Keratinocyte (primary cell): ENCODE data around the gene CXCL12. TPM values are rescaled to one million over a fixed set of nuclear protein-coding genes. Genes with fewer than 3 reads are reported as not detected.

Experiments used
- DNase-seq: peaks from one replicate; pipeline ENCODE4 v3.0.0-alpha.2; 2011; ENCODE audit warnings: low read depth, missing footprints, low spot score
- FAIRE-seq: peaks from 2 replicates; lab custom pipeline; 2011; peaks lifted over from hg19 to GRCh38; lab: Jason Lieb, UNC
- H2AFZ ChIP-seq: 2 replicates; pipeline ENCODE4 v1.6.0; 2012; ENCODE audit warnings: low read length, control low read depth, inconsistent platforms; ENCODE audit not compliant: control insufficient read depth
- H3K27ac ChIP-seq: 2 replicates; pipeline ENCODE4 v1.5.1; 2011; ENCODE audit warnings: low read length; ENCODE audit not compliant: control insufficient read depth, insufficient read depth
- H3K27me3 ChIP-seq: 3 replicates; pipeline ENCODE4 v1.6.0; 2011; ENCODE audit warnings: low read length; ENCODE audit not compliant: control insufficient read depth, insufficient read depth; ENCODE audit errors: extremely low read depth
- H3K36me3 ChIP-seq, 2 experiments: 2 replicates in 1 of 2; 3 replicates in 1 of 2; pipeline ENCODE4 v1.5.1; 2011; ENCODE audit warnings: low read length in 2 of 2, mild to moderate bottlenecking in 1 of 2; ENCODE audit not compliant: control insufficient read depth in 2 of 2, insufficient read depth in 2 of 2; ENCODE audit errors: extremely low read depth in 1 of 2
- H3K4me1 ChIP-seq: 3 replicates; pipeline ENCODE4 v1.5.1; 2011; ENCODE audit warnings: low read length; ENCODE audit not compliant: control insufficient read depth, insufficient read depth; ENCODE audit errors: extremely low read depth
- H3K4me2 ChIP-seq: 3 replicates; pipeline ENCODE4 v1.6.0; 2011; ENCODE audit warnings: low read depth, low read length; ENCODE audit not compliant: control insufficient read depth, insufficient read depth; ENCODE audit errors: extremely low read depth
- H3K4me3 ChIP-seq, 3 experiments: fragments of 200-600 bp in 1 of 3; sonication (generic) in 1 of 3; 2 replicates in 2 of 3; 3 replicates in 1 of 3; pipeline ENCODE4 v1.5.1; 2011 to 2016; ENCODE audit warnings: low read length in 3 of 3, mild to moderate bottlenecking in 3 of 3, control low read depth in 2 of 3, inconsistent platforms in 1 of 3, low read depth in 1 of 3, mixed read lengths in 1 of 3, mixed run types in 1 of 3, moderate library complexity in 1 of 3; ENCODE audit not compliant: control insufficient read depth in 2 of 3, insufficient read depth in 2 of 3; ENCODE audit errors: extremely low read depth in 1 of 3
- H3K79me2 ChIP-seq: 2 replicates; pipeline ENCODE4 v1.6.0; 2012; ENCODE audit warnings: low read length; ENCODE audit not compliant: control insufficient read depth, insufficient read depth
- H3K9ac ChIP-seq: 3 replicates; pipeline ENCODE4 v1.6.0; 2011; ENCODE audit warnings: low read length; ENCODE audit not compliant: control insufficient read depth, insufficient read depth; ENCODE audit errors: extremely low read depth
- H3K9me1 ChIP-seq: 3 replicates; pipeline ENCODE4 v1.6.0; 2011; ENCODE audit warnings: low read length; ENCODE audit not compliant: control insufficient read depth, insufficient read depth; ENCODE audit errors: extremely low read depth
- H3K9me3 ChIP-seq: 2 replicates; pipeline ENCODE4 v1.5.1; 2012; ENCODE audit warnings: low read depth, low read length; ENCODE audit not compliant: control insufficient read depth
- H4K20me1 ChIP-seq: 3 replicates; pipeline ENCODE4 v1.6.0; 2011; ENCODE audit warnings: low read length; ENCODE audit not compliant: control insufficient read depth, insufficient read depth; ENCODE audit errors: extremely low read depth
- EZH2 ChIP-seq: IDR thresholded peaks from one replicate; pipeline ENCODE4 v1.6.1; 2012; ENCODE audit warnings: inconsistent platforms, mild to moderate bottlenecking, low read length, moderate library complexity
- dilution Hi-C: fragments of 300-500 bp; cut with MboI; formaldehyde crosslinking; loops from one replicate; pipeline ENCODE4 v1.7.0; 2020; ENCODE audit warnings: low sequenced_read_pairs; ENCODE audit not compliant: extremely low pct_ligation_motif_present
- polyA plus RNA-seq, 5 experiments: library from polyadenylated mRNA; depleted of rRNA in 3 of 5; stranded (reverse) in 3 of 5; stranded (forward) in 1 of 5; unstranded in 1 of 5; fragments of >200 nt; gene quantifications; 1 replicate in 1 of 5; 2 replicates in 3 of 5; 3 replicates in 1 of 5; pipeline versions ENCODE4 v1.2.1 to v1.2.3, GENCODE V29; 2011 to 2012; ENCODE audit warnings: missing spikeins in 2 of 5, low read depth in 1 of 5, low replicate concordance in 1 of 5
- TF ChIP-seq, protein P1 (sequence below), 3 experiments: IDR thresholded peaks in 1 of 3; conservative IDR thresholded peaks in 1 of 3; optimal IDR thresholded peaks in 1 of 3; 2 replicates in 2 of 3; 3 replicates in 1 of 3; pipeline versions ENCODE3 to v1.5.1; 2011; ENCODE audit warnings: low read length in 3 of 3, mild to moderate bottlenecking in 3 of 3, moderate library complexity in 2 of 3, control low read depth in 1 of 3, inconsistent platforms in 1 of 3; ENCODE audit not compliant: insufficient read depth in 2 of 3; ENCODE audit errors: extremely low read depth in 1 of 3

The CXCL12 gene
- polyA plus RNA-seq, 1 donor (not counting 4 experiments of a cell fraction or from before 2014, with no cell fraction given) = not detected

DNA sequence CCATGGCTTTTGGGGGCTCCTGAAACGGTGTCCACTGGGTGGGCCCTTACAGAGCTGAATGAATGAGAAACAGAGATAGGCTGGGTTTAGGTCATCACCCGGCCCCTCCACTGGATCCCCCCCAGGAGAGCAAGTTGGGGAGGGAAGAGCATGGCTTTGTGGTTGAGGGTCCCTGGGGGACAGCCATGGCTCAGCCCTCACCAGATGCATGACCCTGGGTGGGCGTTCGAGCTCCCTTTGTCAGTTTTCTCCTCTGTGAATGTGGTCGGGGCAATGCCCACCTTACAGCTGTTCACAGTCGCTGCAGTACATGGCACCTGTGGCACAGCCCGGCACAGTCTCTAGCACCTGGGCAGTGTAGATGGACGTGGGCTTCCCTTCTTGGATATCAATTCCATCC lies 40.6 kb upstream of the CXCL12 start:
- no peak for TF ChIP-seq EZH2
- TF ChIP-seq, protein P1, sequence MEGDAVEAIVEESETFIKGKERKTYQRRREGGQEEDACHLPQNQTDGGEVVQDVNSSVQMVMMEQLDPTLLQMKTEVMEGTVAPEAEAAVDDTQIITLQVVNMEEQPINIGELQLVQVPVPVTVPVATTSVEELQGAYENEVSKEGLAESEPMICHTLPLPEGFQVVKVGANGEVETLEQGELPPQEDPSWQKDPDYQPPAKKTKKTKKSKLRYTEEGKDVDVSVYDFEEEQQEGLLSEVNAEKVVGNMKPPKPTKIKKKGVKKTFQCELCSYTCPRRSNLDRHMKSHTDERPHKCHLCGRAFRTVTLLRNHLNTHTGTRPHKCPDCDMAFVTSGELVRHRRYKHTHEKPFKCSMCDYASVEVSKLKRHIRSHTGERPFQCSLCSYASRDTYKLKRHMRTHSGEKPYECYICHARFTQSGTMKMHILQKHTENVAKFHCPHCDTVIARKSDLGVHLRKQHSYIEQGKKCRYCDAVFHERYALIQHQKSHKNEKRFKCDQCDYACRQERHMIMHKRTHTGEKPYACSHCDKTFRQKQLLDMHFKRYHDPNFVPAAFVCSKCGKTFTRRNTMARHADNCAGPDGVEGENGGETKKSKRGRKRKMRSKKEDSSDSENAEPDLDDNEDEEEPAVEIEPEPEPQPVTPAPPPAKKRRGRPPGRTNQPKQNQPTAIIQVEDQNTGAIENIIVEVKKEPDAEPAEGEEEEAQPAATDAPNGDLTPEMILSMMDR (optimal IDR thresholded peaks at IDR 0.05 in 1 of 3, IDR thresholded peaks at IDR 0.05 in 1 of 3, conservative IDR thresholded peaks at IDR 0.05 in 1 of 3; ENCODE audit: extremely low read depth in 1 of 3, insufficient read depth in 2 of 3, low read length in 3 of 3) = no peak
- H3K27me3 ChIP-seq = no peaks in the 10 kb centered on the region
- dilution Hi-C loops = no loop called here

DNA sequence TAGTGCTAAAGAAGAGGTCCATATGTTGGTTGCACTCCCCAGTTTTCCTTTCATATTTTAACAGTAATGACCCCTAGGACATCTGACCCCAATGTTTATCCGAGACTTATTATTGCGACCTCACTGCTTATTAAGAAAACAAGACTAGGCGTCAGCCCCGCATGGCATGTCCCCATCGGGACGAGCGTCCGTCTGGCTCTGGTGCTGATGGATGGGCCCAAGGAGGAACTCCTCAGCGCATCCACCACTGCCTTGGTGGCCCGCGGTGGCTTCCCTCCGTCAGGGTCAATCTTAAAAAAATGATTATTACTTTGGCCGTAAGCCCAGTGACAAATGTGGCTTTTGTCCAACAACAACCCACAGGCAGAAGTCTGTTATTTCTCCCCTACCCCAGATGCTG lies 40.1 kb upstream of the CXCL12 start:
- FAIRE-seq (no peak), DNase-seq (no peak)
- Histone ChIP-seq H3K27me3 (no peaks in the 10 kb centered on the region), H3K27ac (no peak overlapping the region), H3K9me3 (peaks cover 9% of the 10 kb centered on the region), H3K9ac (no peak overlapping the region), H2AFZ (no peak overlapping the region), H3K4me1 (no peaks in the 10 kb centered on the region), H3K79me2 (no peaks in the 10 kb centered on the region), H3K36me3 (no peaks in the 10 kb centered on the region), H3K4me3 (no peak overlapping the region), H3K4me2 (no peak overlapping the region), H3K9me1 (no peaks in the 10 kb centered on the region), H4K20me1 (no peaks in the 10 kb centered on the region)
- dilution Hi-C loops = no loop called here
- no peak for TF ChIP-seq EZH2
- TF ChIP-seq, protein P1 (optimal IDR thresholded peaks at IDR 0.05 in 1 of 3, IDR thresholded peaks at IDR 0.05 in 1 of 3, conservative IDR thresholded peaks at IDR 0.05 in 1 of 3; ENCODE audit: extremely low read depth in 1 of 3, insufficient read depth in 2 of 3, low read length in 3 of 3) = no peak

More for the DNA sequence above, 40.6 kb upstream of the CXCL12 start:
- H3K79me2 ChIP-seq = no peaks in the 10 kb centered on the region
- no peak for FAIRE-seq
- no peak overlapping the region for H3K27ac ChIP-seq
- no peak for DNase-seq
- H2AFZ ChIP-seq = no peak overlapping the region
- no peak overlapping the region for H3K9ac ChIP-seq
- no peak overlapping the region for H3K4me2 ChIP-seq
- no peak overlapping the region for H3K4me3 ChIP-seq
- no peaks in the 10 kb centered on the region for H3K9me1 ChIP-seq
- H3K4me1 ChIP-seq = no peaks in the 10 kb centered on the region
- no peaks in the 10 kb centered on the region for H3K36me3 ChIP-seq
- no peaks in the 10 kb centered on the region for H4K20me1 ChIP-seq
- peaks cover 9% of the 10 kb centered on the region for H3K9me3 ChIP-seq
